Left renal pelvis (tissue), 4 donors: ENCODE measurements around the gene KLKB1. TPM values are rescaled to one million over a fixed set of nuclear protein-coding genes. Genes with fewer than 3 reads are reported as not detected.
"Not testable (repeated sequence)": the region's sequence is repeated elsewhere in the genome, so short reads cannot be mapped to it uniquely, and the experiment has no call there.

Experiments
- DNase-seq, 4 donors: peaks; one replicate each; pipeline ENCODE4 v3.0.0-alpha.2; 2013; ENCODE audit warnings: low read depth in 4 of 4, low spot score in 3 of 4
- polyA plus RNA-seq, 4 donors: library from polyadenylated mRNA; unstranded; fragments of 120-200 nt; gene quantifications; one replicate each; pipeline ENCODE4 v1.2.1, GENCODE V29; 2013; ENCODE audit not compliant: insufficient read length in 4 of 4

Gene KLKB1
- polyA plus RNA-seq, 4 donors = 1.1 to 2.4 (median 1.8) TPM

DNA sequence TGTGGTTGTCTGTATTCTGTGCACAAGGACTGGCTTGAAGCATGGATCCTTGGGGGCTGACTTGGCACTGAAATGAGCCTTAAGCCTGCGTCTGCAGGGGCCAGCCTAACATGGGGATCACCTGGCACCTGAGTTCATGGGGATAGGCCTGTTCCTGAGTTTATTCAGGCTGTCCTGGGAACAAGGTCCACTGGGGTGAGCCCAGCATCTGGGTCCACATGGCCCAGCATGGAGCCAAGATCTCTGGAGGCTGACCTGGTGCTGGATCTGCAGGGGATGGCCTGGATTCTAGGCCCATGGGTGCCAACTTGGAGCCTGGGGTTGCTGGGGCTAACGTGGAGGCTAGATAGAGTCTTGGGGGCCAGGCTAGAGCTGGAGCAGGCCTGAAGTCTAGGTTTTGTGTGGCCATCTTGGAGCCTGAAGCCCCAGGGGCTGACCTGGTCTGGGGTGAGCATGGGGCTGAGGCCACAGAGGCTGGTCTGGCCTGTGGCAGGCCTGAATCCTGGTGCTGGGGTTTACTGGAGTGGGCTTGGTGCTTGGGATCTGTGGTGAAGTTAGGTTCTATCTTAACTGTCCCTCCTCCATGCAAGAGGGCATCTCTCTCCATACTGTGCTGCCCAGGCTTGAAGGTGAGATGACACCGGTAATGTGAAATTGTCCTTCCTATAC, 652 bp upstream of the KLKB1 start:
- DNase-seq = no peak

DNA sequence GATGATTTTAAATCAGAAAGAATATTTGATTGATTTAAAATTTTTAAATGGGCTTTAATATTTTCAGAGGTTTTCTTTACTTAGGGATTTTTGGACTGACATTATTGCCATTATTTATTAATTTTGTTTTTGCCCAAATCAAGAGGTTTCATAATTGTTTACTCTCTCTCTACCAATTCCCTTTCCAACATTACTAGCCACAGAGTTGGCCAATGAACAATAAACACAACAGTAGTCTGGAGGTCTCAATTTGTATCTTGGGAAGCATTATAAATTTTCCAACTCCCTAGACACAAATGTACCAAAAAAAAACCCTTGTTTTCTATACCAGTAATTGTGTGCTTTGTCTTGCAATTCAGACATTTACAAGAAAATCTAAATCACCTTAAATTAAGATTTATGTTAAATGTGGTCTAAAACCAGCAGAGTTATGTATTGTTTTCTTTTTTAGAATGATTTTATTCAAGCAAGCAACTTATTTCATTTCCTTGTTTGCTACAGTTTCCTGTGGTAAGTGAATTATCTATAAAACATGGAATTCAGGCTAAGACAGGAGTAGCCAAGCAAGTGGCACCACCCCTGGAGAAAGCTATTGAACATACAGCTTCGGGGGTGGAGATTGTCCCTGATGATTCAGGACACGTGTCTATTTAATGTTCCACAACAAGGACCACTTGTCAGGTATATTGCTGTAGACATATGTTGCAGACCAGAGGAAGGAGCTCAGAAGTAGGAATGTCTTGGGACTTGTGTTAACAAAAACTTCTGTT, 622 bp downstream of the KLKB1 start:
- no peak for DNase-seq

DNA sequence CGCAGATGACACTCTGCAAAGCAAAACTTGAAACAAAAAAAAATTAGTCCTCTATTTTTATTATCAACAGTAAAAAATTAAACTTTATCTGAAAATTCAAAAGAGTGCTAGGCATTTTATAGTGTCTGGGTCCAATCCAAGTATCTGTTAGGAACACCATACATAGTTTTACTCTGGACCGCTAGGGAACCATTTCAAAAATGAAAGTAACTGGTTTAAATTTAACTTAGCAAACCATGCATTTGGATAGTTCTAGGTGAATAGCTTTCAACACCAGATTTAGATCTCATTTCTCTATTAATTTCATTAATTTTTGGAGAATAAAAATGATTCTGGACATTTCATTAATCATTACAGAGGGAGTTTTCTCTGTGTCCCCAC, 1.2 kb downstream of the KLKB1 start:
- no peak for DNase-seq

DNA sequence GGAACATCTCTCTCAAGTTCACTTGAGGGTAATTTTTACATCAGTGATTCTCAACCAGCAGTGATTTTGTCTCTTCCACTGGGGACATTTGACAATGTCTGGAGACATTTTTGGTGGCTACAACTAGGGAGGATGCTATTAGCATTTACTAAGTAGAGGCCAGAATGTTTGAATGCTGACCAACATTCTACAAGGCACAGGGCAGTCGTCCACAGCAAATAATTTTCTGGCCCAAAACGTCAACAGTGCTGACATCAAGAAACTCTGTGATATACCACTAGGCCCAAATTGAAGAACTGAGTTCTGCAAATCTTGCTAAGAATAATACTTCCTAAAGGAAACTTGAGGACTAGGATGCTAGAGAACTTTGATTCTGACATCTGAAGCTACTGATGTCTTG, 7.1 kb downstream of the KLKB1 start:
- no peak for DNase-seq

DNA sequence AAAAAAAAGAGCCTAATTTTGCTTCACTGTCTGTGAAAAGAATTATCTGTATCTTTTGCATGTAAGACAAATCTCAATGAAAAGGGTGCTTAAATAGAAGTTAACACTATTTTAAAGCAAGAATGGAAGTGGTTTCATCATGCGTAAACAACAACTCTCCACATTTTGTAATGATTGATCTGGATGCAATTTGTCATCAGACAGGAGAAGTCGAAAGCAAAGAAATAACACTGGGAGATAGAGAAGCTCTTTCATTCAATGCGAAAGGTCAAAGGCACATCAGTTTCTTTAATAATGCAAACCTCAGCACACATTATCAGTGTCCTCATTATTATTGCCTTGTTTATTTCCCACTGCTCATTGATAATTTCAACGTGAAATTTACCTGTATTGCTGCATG, 8.8 kb downstream of the KLKB1 start:
- no peak for DNase-seq

DNA sequence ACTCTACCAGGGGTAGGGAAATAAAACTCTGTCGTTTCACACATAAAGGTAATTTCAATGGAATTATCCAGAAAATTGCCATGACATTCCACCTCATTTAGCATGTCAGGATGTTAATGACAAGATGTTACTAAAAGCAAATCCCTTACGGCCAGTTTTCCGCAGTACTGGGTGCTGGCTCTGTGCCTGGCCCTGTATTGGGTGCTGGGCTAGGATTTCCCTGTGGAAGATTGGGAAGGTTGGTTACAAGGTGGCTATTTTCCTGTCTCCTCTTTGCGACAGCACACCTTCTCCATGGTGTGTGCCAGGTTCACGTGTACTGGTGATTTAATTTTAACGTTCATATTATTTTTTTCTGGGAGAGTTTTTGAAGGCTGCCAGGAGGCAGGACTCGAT, 13.1 kb downstream of the KLKB1 start:
- DNase-seq = no peak

DNA sequence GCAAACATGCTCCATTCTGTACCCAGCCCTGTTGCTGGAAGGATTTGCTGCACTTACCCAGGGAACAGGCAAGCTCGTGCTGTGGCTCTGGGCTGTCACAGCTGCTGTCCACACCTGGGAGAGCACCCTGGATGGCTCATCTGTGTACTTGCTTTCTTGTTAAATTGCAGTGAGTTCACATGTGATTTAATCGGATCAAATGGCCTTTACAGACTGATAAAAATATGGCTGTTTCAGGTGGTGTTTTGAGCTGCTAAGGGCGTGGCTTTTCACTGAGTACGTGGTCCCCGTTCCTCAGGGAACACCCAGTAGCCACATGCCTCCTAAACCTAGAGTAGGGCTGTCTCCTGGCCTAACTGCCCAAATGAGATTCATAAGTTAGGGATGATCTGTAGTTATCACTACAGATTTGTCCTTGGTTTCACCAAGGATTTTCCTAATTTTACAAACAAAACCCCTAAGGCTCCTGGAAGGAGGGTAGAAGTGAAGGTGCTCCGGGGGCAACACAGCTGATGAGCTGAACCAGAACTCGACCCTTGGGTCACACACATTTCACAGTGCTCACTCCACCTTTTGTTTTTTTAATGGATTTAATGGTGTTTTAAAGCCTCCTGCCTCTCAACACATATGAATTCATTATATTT, 13.7 kb downstream of the KLKB1 start:
- no peak for DNase-seq

DNA sequence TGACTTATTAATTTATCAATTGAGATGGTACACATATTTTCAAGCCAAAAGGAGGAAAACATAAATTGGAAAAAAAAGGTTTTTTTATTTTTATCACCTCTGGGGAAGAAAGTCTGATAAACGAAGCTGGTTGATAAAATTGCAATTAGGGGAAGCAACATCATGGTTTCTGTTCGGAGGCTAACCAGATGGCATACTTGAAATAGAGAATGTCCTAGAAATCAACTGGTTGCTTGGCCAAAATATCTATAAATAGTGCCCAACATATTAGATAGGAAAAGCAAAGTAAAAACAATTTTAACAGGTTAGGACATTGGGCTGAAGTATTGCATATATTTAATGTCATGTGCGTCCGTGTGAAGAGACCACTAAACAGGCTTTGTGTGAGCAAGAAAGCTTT, 14.3 kb downstream of the KLKB1 start:
- DNase-seq = no peak

DNA sequence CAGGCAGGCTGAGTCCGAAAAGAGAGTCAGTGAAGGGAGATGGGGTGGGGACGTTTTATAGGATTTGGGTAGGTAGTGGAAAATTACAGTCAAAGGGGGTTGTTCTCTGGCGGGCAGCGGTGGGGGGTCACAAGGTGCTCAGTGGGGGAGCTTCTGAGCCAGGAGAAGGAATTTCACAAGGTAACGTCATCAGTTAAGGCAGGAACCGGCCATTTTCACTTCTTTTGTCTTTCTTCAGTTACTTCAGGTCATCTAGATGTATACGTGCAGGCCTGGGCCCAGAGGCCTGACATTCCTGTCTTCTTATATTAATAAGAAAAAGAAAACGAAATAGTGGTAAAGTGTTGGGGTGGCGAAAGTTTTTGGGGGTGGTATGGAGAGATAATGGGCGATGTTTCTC, 14.7 kb downstream of the KLKB1 start:
- DNase-seq = not testable (repeated sequence)

DNA sequence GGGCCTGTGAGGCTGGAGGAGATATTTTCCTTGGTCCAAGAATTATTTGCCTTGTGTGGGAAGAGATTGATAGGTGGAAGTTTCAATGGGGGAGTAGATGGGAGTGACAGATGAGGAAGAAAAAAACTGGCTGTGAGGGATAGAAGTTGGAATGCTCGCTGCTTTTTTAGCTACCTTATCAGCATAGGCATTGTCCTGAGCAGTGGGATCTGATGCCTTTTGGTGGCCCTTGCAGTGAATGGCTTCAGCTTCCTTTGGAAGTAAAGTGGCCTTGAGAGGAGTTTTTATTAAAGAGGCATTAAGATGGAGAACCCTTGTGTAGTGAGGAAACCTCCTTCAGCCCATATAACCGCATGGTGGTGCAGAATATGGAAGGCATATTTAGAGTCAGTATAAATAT, 16.0 kb downstream of the KLKB1 start:
- DNase-seq = no peak

DNA sequence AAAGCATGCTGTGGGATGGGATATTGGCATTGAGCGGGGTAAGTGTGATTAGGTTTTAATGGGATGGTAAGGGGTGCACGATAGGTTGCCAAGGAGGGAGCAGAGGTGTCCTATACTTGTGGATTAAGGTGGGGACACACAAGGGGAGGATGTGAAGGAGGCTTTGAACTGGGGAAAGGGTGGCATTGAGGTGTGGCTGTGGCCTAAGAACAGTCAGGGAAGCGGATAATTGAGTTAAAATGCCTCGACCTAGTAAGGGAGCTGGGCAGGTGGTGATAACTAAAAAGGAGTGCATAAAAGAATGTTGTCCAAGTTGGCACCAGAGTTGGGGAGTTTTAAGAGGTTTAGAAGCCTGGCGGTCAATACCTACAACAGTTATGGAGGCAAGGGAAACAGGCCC, 17.5 kb downstream of the KLKB1 start:
- DNase-seq = no peak

DNA sequence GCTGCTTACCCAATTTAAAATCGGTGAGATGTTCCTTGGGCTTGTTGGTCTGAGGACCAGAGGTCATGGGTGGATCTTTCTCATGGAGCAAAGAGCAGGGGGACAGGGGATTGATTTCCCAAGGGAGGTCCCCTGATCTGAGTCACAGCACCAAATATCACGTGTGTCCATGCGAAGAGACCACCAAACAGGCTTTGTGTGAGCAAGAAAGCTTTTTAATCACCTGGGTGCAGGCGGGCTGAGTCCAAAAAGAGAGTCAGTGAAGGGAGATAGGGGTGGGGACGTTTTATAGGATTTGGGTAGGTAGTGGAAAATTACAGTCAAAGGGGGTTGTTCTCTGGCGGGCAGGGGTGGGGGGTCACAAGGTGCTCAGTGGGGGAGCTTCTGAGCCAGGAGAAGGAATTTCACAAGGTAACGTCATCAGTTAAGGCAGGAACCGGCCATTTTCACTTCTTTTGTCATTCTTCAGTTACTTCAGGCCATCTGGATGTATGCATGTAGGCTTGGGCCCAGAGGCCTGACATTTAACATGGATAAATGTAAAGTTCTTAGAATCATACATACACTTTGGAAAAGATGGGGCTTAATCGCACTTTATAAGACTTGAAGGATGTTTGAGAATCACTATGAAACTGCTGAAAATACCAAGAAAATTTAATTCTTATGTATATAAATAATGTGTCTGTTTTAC, 19.9 kb downstream of the KLKB1 start:
- not testable (repeated sequence) for DNase-seq

DNA sequence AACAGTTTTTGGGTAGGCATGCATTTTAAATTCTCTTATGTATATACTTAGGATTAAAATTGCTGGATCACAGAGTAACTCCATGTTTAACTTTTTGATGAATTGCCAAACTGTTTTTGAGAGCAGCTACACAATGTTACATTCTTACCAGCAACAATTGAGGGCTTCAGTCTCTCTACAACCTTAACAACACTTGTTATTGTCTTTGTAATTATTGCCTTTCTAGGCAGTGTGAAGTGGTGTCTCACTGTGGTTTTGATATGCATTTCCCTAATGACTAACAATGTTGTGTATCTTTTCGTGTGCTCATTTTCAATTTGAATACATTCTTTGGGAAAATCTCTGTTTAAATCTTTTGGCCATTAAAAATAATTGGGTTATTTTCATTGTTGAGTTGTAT, 21.3 kb downstream of the KLKB1 start:
- DNase-seq = no peak

DNA sequence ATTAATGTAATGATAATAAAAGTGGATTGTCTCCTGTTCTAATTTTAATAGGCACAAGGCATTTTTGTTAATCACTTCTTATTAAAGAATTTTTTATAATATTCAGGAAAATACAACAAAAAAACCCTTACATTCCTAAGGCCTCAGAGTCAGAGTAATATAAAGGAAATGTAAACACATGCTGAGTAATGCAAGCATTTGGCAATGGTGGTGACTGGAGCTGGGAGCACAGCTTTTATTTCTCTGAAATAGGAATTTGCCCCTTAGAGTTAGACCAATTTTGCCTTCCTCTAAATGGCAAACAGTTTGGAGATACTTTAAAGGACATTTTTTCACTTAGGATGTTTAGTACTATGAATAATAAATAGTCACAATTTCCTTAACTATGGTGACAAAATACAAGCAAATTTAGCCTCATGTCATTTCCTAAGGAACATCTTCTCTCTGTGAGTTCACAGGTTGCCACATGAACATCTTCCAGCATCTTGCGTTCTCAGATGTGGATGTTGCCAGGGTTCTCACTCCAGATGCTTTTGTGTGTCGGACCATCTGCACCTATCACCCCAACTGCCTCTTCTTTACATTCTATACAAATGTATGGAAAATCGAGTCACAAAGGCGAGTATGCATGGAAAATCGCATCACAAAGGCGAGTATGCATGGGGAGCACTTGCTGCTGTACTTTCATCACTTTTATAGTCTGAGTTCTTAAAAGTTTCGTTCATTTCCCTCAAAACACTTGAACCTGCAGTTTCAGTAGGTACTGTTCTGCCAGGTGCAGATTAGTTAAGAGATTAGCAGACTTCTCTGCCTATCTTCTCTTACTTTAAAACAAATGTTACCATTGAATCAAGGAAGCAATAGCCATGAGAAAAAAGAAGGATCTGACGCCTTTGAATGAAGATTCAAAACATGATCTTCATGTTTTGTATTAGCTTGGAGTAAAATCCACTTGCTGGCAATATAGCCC, 22.8 kb downstream of the KLKB1 start:
- DNase-seq = no peak

DNA sequence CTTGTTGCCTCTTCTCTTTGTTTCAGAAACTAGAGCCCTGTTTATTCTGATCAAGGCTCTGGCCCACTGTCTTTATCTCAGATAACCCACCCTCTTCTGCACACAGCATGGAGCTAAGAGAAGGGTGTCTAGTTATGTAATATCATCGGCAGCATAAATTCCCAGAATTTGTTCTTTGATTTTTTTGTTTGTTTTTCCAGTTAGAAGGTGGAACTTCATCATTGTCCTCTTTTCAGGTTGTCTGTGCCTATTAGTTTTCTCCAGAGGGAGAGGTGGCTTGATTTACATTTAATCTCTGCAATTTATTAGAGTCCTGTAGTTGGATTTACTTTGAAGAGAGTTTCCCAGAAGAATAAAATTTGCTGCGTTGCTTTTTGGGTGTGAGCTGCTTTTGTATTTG, 23.5 kb downstream of the KLKB1 start:
- DNase-seq = no peak

DNA sequence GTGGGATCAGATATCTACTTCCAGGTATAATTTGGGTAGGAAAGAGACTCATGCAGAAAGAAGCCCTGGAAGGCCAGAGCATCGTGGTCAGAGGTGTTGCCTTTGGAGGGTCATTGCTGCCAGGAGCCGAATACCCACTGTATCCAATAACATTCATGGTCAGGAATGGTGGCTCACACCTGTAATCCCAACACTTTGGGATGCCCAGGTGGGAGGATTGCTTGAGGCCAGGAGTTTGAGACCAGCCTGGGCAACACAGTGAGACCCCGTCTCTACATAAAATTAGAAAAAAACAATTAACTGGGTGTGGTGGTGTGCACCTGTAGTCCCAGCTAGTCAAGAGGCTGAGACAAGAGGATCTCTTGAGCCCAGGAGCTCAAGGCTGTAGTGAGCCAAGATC, 27.8 kb downstream of the KLKB1 start:
- no peak for DNase-seq

DNA sequence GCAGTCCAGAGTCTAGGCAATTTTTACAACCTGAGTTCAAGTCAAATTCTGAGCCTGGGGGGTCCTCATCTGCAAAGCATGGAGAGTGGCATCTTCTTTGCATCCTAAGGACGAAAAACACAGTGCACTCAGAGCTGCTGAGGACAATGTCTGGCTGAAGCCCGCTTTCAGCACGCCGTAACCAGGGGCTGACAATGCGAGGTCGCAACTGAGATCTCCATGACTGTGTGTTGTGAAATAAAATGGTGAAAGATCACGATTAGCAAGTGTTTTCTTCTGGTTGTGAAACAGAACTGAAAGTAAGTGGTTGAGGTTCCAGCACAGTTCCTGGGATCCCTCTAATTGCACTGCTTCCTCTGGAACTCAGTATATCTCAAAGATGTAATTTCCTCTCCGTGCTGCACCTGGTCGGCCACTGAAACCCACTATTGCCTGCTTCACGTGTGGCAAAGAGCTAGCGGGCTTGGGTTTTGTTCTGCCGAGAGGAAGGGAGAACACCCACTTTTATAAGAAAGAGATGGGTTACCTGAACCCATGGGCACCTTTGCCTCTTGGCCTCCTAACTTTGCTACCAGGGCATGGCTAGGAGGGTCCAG, 31.0 kb downstream of the KLKB1 start:
- DNase-seq = no peak

DNA sequence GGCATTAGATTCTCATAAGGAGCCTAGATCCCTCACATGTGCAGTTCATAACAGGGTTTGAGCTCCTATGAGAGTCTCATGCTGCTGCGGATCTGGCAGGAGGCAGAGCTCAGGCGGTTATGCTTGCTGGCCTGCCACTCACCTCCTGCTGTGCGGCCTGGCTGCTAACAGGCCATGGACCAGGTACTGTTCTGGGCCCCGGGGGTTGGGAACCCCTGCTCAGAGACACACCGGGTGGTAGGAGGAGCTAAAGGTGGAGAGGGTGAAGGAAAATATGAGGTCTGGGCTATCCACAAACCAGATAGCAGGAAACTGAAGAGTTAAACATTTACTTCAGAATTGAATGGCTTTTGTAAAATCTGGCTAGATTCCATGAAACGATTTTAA, 32.8 kb downstream of the KLKB1 start:
- no peak for DNase-seq

DNA sequence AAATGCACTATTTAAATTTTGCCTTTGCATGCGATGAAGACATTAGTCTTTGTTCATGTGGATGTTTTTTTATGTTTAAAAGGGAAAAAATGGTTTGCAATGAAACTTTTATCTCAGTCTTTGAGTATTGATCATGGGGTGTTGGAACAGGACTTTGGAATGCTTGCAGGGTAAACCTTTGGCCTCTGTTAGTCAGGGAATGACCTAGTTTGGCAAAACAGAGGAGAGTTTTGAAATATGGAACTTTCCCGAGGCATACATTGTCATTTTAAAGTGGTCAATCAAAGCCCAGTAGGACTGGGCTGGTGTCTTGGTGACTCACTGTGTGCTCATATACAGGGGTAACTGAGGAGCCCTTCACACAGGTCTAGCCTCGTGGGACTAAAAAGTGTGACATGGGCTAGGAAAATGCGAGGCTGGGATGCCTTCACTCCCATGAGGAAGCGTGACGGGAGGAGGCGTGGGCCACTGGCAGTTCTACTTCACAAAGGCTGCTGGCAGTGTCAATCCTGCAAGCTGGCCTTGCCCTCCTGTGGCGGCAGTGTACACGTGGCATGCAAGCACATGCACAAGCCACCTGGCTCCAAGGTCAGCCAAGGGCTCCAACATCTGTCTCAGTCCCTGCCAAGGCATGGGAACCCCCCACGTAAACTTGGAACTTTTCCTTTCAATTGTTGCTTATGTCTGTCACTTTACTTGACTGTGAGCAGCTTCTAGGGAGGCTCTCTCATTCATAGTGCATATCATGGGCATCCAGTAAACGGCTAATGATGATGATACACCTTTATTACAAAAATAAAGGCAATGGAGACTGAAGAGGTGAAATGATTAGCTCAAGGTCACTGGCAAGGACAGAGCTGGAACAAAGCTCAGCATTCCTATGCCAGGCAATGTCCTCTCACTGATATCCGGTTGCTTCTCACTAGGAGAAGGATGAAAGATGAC, 33.5 kb downstream of the KLKB1 start:
- no peak for DNase-seq
